MCF 10A (cell line): ENCODE data around the gene SLC13A2. TPM values are rescaled to one million over a fixed set of nuclear protein-coding genes. Genes with fewer than 3 reads are reported as not detected.

ENCODE experiments used
- BruUV-seq: library from RNA; stranded (reverse); fragments of 400-500 nt; replicated peaks from 2 replicates; lab custom pipeline; 2021; lab: Mats Ljungman, UMichigan
- CTCF ChIA-PET: fragments of 300-600 bp; sonication (Branson Sonifier 250); formaldehyde crosslinking; extraction: SDS; loops from one replicate; lab custom pipeline; 2021; ENCODE audit warnings: antibody characterized with exemption, inconsistent platforms; lab: Yijun Ruan, JAX
- POLR2A ChIA-PET: fragments of 300-600, 350-650 bp; sonication (Branson Sonifier 250); formaldehyde crosslinking; extraction: SDS; loops from one replicate; lab custom pipeline; 2020; ENCODE audit warnings: antibody characterized with exemption, inconsistent platforms; lab: Yijun Ruan, JAX
- DNase-seq: peaks from one replicate; pipeline ENCODE4 v3.0.0-alpha.2; 2018; ENCODE audit not compliant: unreplicated experiment
- H3K27ac Mint-ChIP-seq: one replicate; pipeline ENCODE4 v1.8.0; 2022; ENCODE audit warnings: mild to moderate bottlenecking, low read depth, mixed read lengths; ENCODE audit not compliant: unreplicated experiment
- H3K27me3 Mint-ChIP-seq: one replicate; pipeline ENCODE4 v1.8.0; 2022; ENCODE audit warnings: mixed read lengths; ENCODE audit not compliant: insufficient read depth, unreplicated experiment
- H3K36me3 Mint-ChIP-seq: one replicate; pipeline ENCODE4 v1.8.0; 2022; ENCODE audit warnings: mild to moderate bottlenecking, moderate library complexity, mixed read lengths; ENCODE audit not compliant: insufficient read depth, unreplicated experiment
- H3K4me1 Mint-ChIP-seq: one replicate; pipeline ENCODE4 v1.8.0; 2022; ENCODE audit warnings: mixed read lengths; ENCODE audit not compliant: insufficient read depth, unreplicated experiment
- H3K4me3 Mint-ChIP-seq: one replicate; pipeline ENCODE4 v1.8.0; 2022; ENCODE audit warnings: mild to moderate bottlenecking, moderate library complexity, mixed read lengths; ENCODE audit not compliant: unreplicated experiment
- H3K9me3 Mint-ChIP-seq: one replicate; pipeline ENCODE4 v1.8.0; 2022; ENCODE audit warnings: mixed read lengths; ENCODE audit not compliant: unreplicated experiment
- intact Hi-C: fragments of 100-400 bp; cut with micrococcal nuclease; formaldehyde crosslinking; loops from 2 replicates; pipeline ENCODE4 v1.14.1; 2022
- total RNA-seq: library from RNA; stranded (reverse); gene quantifications from 2 replicates; pipeline ENCODE4 v1.2.3, GENCODE V29; 2022
- TF ChIP-seq, protein P1 (sequence below): fragments of 200-600 bp; IDR thresholded peaks from one replicate; pipeline ENCODE4 v1.8.0; 2022; ENCODE audit warnings: antibody characterized with exemption, mild to moderate bottlenecking; ENCODE audit not compliant: unreplicated experiment

Gene SLC13A2
- total RNA-seq, 1 experiment from 2014 or later, result not detected

- DNase-seq, result peak; percentile 71
These were observed 21.2 kb downstream of the SLC13A2 start for GRCh38 chr17:28494445-28495188.

DNA sequence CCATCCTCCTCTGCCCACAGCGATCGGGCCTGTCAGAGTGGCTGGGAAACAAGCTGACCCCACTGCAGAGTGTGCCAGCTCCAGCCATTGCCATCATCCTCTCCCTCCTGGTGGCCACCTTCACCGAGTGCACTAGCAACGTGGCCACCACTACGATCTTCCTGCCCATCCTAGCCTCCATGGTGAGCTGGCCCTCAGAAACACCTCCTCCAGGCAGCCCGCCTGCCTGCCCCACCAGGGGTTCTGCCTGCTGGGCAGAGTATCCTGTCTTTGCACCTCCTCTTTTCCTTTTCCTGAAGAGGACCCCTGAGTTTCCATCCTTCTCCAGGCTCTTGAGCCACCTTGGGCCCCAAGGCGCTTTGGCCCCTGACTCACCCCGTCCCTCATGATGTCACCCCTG is 22.2 kb downstream of the SLC13A2 start:
- Mint-ChIP-seq H3K4me3 (no peak overlapping the region), H3K9me3 (no peaks in the 10 kb centered on the region), H3K27me3 (no peaks in the 10 kb centered on the region), H3K36me3 (no peaks in the 10 kb centered on the region), H3K27ac (no peak overlapping the region), H3K4me1 (peaks cover 8% of the 10 kb centered on the region)
- TF ChIP-seq, protein P1, sequence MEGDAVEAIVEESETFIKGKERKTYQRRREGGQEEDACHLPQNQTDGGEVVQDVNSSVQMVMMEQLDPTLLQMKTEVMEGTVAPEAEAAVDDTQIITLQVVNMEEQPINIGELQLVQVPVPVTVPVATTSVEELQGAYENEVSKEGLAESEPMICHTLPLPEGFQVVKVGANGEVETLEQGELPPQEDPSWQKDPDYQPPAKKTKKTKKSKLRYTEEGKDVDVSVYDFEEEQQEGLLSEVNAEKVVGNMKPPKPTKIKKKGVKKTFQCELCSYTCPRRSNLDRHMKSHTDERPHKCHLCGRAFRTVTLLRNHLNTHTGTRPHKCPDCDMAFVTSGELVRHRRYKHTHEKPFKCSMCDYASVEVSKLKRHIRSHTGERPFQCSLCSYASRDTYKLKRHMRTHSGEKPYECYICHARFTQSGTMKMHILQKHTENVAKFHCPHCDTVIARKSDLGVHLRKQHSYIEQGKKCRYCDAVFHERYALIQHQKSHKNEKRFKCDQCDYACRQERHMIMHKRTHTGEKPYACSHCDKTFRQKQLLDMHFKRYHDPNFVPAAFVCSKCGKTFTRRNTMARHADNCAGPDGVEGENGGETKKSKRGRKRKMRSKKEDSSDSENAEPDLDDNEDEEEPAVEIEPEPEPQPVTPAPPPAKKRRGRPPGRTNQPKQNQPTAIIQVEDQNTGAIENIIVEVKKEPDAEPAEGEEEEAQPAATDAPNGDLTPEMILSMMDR, result no peak
- intact Hi-C loops, result loop anchor here (2.0 kb wide), 1 partner anchor 53 kb away; no protein-coding TSS in a partner anchor
- no TSS peak for BruUV-seq
- ChIA-PET CTCF (interaction anchor here (0.6 to 5.9 kb wide), 18 partner anchors 7 to 257 kb away, joined by 3 to 98 read pairs (median 4); partner anchors contain the start of gene FOXN1), POLR2A (interaction anchor here (0.5 to 1.2 kb wide), 5 partner anchors 25 to 1201 kb away, joined by 3 to 4 read pairs (median 3); partner anchors contain the start of gene PIGS)
- no peak for DNase-seq

More at GRCh38 chr17:28494445-28495188, 21.2 kb downstream of the SLC13A2 start:
- BruUV-seq, result no TSS peak
- no peak overlapping the region for H3K4me3 Mint-ChIP-seq
- intact Hi-C loops, result loop anchor here (1.0 to 5.0 kb wide), 5 partner anchors 46 to 262 kb away; partner anchors contain the start of genes IFT20 and TNFAIP1
- H3K4me1 Mint-ChIP-seq, result peaks cover 8% of the 10 kb centered on the region
- TF ChIP-seq, protein P1, result peak; percentile 88
- ChIA-PET POLR2A (interaction anchor here (0.6 to 1.2 kb wide), 3 partner anchors 46 to 1200 kb away, joined by 3 read pairs; no protein-coding TSS in a partner anchor), CTCF (interaction anchor here (0.6 to 5.9 kb wide), 29 partner anchors 8 to 1007 kb away, joined by 3 to 98 read pairs (median 4); partner anchors contain the start of gene FOXN1)
- no peak overlapping the region for H3K27ac Mint-ChIP-seq
- no peaks in the 10 kb centered on the region for H3K36me3 Mint-ChIP-seq
- H3K27me3 Mint-ChIP-seq, result no peaks in the 10 kb centered on the region
- no peaks in the 10 kb centered on the region for H3K9me3 Mint-ChIP-seq

- Mint-ChIP-seq H3K9me3 (no peaks in the 10 kb centered on the region), H3K36me3 (no peaks in the 10 kb centered on the region), H3K27me3 (no peaks in the 10 kb centered on the region), H3K4me3 (no peak overlapping the region), H3K27ac (no peak overlapping the region), H3K4me1 (no peaks in the 10 kb centered on the region)
- TF ChIP-seq, protein P1, result no peak
- ChIA-PET POLR2A (no interaction called here), CTCF (interaction anchor here (0.6 to 5.9 kb wide), 5 partner anchors 37 to 146 kb away, joined by 3 to 98 read pairs (median 3); partner anchors contain the start of gene POLDIP2)
- no peak for DNase-seq
- BruUV-seq, result no TSS peak
- intact Hi-C loops, result no loop called here
These were observed 24.5 kb downstream of the SLC13A2 start for GRCh38 chr17:28497931-28498330.
